Type B pancreatic cell (in vitro differentiated cells): ENCODE measurements around the gene PTGES3. TPM values are rescaled to one million over a fixed set of nuclear protein-coding genes. Genes with fewer than 3 reads are reported as not detected.
"Not testable (repeated sequence)": the region's sequence is repeated elsewhere in the genome, so short reads cannot be mapped to it uniquely, and the experiment has no call there.

ENCODE experiments used
- DNase-seq: peaks from one replicate; pipeline ENCODE4 v3.0.0; 2021; ENCODE audit warnings: mixed read lengths; ENCODE audit not compliant: unreplicated experiment; ENCODE audit errors: extremely low spot score
- H3K27ac Mint-ChIP-seq: 2 replicates; pipeline ENCODE4 v1.8.0; 2021; ENCODE audit warnings: mild to moderate bottlenecking, mixed read lengths
- H3K27me3 Mint-ChIP-seq: 2 replicates; pipeline ENCODE4 v1.8.0; 2021; ENCODE audit warnings: mixed read lengths
- H3K36me3 Mint-ChIP-seq: 2 replicates; pipeline ENCODE4 v1.8.0; 2021; ENCODE audit warnings: mixed read lengths
- H3K4me1 Mint-ChIP-seq: one replicate; pipeline ENCODE4 v1.8.0; 2021; ENCODE audit warnings: mixed read lengths; ENCODE audit not compliant: unreplicated experiment
- H3K4me3 Mint-ChIP-seq: 2 replicates; pipeline ENCODE4 v1.8.0; 2021; ENCODE audit warnings: mild to moderate bottlenecking, mixed read lengths
- H3K9me3 Mint-ChIP-seq: 2 replicates; pipeline ENCODE4 v1.8.0; 2021; ENCODE audit warnings: mixed read lengths
- CTCF ChIP-seq: fragments of 200-600 bp; sonication (generic); conservative IDR thresholded peaks from 2 replicates; pipeline ENCODE4 v1.5.0; 2021; ENCODE audit warnings: antibody characterized with exemption, mild to moderate bottlenecking
- total RNA-seq: library from RNA; stranded (reverse); gene quantifications from 2 replicates; pipeline ENCODE4 v1.2.1, GENCODE V29; 2021; ENCODE audit warnings: low replicate concordance

Gene PTGES3
- total RNA-seq, 1 donor from 2014 or later = 219 TPM

DNA sequence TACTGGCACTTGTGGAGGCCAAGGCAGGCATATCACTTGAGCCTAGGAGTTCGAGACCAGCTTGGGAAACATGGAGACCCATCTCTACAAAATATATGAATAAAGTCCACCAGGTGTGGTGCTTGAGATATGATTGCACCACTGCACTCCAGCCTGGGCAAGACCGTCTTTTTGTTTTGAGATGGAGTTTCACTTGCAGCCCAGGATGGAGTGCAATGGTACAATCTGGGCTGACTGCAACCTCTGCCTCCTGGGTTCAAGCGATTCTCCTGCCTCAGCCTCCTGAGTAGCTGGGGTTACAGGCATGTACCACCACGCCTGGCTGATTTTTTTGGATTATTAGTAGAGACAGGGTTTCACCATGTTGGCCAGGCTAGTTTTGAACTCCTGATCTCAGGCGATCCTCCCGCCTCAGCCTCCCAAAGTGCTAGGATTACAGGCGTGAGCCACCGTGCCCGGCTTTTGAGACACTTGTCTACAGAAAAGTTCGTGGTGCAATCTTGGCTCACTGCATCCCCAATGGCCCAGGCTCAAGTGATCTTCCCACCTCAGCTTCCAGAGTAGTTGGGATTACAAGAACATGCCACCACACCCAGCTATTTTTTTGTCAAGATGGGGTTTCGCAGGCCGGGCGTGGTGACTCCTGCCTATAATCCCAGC, 26.0 kb downstream of the PTGES3 start:
- no peaks in the 10 kb centered on the region for H3K9me3 Mint-ChIP-seq

DNA sequence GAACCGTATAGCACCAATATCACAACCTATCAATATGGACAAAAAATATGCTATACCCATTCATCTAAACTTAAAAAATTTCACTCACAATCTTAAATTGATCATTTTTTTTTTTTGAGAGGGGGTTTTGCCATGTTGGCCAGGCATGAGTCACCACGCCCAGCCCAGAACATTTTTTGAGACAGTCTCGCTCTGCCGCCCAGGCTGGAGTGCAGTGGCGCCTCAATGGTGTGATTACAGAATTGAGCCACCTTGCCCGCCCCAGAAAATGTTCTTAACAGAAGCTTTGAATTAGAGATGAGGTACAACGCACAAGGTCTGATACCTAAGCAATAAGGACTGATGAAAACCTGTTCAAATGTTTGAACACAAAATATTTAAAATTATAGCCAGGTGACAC, 26.5 kb downstream of the PTGES3 start:
- no peak overlapping the region for H3K27ac Mint-ChIP-seq
- TF ChIP-seq CTCF = no peak

More for the DNA sequence above, 26.0 kb downstream of the PTGES3 start:
- TF ChIP-seq CTCF = no peak
- peaks cover 27% of the 10 kb centered on the region for H3K36me3 Mint-ChIP-seq
- DNase-seq = no peak
- no peak overlapping the region for H3K4me3 Mint-ChIP-seq
- H3K27me3 Mint-ChIP-seq = no peaks in the 10 kb centered on the region
- no peak overlapping the region for H3K27ac Mint-ChIP-seq
- H3K4me1 Mint-ChIP-seq = no peaks in the 10 kb centered on the region

GRCh38 chr12:56658921-56659320, 29.2 kb downstream of the PTGES3 start:
- no peaks in the 10 kb centered on the region for H3K4me1 Mint-ChIP-seq
- peaks cover 15% of the 10 kb centered on the region for H3K36me3 Mint-ChIP-seq
- no peaks in the 10 kb centered on the region for H3K9me3 Mint-ChIP-seq
- TF ChIP-seq CTCF = no peak
- no peaks in the 10 kb centered on the region for H3K27me3 Mint-ChIP-seq
- DNase-seq = no peak
- H3K4me3 Mint-ChIP-seq = no peak overlapping the region
- H3K27ac Mint-ChIP-seq = no peak overlapping the region

More for the DNA sequence above, 26.5 kb downstream of the PTGES3 start:
- no peak overlapping the region for H3K4me3 Mint-ChIP-seq
- H3K4me1 Mint-ChIP-seq = no peaks in the 10 kb centered on the region
- peaks cover 27% of the 10 kb centered on the region for H3K36me3 Mint-ChIP-seq
- H3K9me3 Mint-ChIP-seq = no peaks in the 10 kb centered on the region
- H3K27me3 Mint-ChIP-seq = no peaks in the 10 kb centered on the region
- DNase-seq = no peak

DNA sequence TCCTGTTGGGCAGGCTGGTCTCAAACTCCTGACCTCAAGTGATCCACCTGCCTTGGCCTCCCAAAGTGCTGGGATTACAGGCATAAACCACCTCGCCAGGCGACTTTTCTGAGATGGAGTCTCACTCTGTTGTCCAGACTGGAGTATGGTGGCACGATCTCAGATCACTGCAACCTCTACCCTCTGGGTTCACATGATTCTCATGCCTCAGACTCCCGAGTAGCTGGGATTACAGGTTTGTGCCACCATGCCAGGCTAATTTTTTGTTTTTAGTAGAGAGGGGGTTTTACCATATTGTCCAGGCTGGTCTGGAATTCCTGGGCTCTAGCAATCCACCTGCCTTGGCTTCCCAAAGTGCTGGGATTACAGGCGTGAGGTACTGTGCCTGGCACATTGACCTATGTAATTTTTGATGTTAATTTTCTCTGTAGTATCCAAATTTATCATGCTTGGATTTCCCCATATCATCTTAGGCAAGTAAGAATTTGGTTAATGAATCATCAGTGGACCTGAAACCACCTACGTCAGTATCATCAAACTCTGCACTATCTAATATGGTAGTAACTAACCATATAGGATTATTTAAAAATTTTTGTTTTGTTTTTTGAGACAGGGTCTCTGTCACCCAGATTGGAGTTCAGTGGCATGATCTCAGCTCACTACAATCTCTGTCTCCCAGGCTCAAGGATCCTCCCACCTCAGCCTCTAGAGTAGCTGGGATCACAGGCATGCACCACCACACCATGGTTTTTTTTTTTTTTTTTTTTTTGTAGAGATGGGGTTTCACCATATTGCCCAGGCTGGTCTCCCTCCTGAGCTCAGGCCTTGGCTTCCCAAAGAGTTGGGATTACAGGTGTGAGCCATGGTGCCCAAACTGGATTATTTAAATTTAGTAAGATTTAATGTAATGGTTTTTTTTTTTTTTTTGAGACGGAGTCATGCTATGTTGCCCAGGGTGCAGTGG, 30.4 kb downstream of the PTGES3 start:
- no peak for TF ChIP-seq CTCF
- Mint-ChIP-seq H3K27ac (no peak overlapping the region), H3K4me1 (no peaks in the 10 kb centered on the region), H3K36me3 (peaks cover 16% of the 10 kb centered on the region), H3K4me3 (no peak overlapping the region), H3K9me3 (peaks cover 4% of the 10 kb centered on the region), H3K27me3 (no peaks in the 10 kb centered on the region)
- no peak for DNase-seq

GRCh38 chr12:56653781-56654180, 34.3 kb downstream of the PTGES3 start:
- H3K9me3 Mint-ChIP-seq, DNase-seq, H3K4me3 Mint-ChIP-seq, H3K27ac Mint-ChIP-seq, H3K4me1 Mint-ChIP-seq, H3K27me3 Mint-ChIP-seq: not testable (repeated sequence)
- H3K36me3 Mint-ChIP-seq = peaks cover 14% of the 10 kb centered on the region

DNA sequence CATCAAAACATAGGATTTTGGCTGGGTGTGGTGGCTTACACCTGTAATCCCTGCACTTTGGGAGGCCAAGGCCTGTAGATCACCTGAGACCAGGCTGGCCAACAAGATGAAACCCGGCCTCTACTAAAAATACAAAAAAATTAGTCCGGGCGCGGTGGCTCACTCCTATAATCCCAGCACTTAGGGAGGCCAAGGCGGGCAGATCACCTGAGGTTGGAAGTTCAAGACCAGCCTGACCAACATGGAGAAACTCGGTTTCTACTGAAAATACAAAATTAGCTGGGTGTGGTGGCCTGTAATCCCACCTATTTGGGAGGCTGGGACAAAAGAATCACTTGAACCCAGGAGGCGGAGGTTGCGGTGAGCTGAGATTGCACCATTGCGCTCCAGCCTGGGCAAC, 40.1 kb downstream of the PTGES3 start:
- not testable (repeated sequence) for H3K9me3 Mint-ChIP-seq, H3K27me3 Mint-ChIP-seq, H3K4me3 Mint-ChIP-seq, DNase-seq, H3K27ac Mint-ChIP-seq
- Mint-ChIP-seq H3K36me3 (peaks cover 26% of the 10 kb centered on the region), H3K4me1 (peaks cover 19% of the 10 kb centered on the region)
